ENCODE data around the gene ASIC3.
"Not testable (repeated sequence)": the region's sequence is repeated elsewhere in the genome, so short reads cannot be mapped to it uniquely, and the experiment has no call there.

ASIC3 gene

DNA sequence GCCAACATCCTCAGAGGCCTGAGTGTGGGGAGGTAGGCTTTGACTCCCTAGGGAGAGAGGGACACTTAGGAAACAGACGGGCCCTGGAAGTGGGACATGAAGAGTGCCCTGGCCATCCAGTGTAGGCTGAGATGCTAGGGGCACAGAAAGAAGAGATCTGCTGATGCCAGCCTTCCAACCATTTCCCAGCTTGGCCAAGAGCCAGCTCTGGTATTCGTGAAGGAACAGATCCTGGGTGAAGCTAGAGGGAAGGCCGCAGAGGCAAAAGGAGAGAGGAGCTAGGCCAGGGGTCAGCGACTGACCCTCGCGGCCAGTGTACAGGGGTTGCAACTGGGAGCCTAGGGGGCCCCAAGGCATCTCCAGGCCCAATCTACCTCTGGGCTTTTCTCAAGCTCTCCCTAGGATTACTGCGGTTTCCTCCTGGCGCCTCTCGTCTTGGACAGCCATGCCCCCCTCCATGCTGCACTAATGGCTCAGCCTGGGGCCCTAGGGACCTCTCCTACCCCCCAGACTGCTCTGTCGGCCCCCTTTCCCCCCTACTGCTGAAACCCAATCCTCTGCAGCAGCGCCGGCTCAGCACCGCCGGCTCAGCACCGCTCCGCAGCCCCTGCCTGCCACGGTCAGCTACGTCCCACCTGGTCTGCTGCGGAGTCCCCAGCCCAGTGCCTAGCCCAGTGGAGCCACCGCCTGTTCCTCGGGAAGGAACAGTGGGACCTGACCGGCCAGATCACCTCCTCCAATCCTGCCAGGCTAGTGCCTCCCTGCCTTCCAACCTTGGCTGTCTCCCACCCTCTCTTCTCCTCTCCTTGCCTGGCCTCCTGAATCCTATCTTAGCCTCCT lies at the start of gene ASIC3:
Gene ASIC3, plus strand, starts transcription at position 556 of the 840 bp plus-strand sequence. CDS start 355 bp downstream, outside the sequence.
- no peak for DNase-seq (ENCODE audit: low read depth in 2 of 2)

DNA sequence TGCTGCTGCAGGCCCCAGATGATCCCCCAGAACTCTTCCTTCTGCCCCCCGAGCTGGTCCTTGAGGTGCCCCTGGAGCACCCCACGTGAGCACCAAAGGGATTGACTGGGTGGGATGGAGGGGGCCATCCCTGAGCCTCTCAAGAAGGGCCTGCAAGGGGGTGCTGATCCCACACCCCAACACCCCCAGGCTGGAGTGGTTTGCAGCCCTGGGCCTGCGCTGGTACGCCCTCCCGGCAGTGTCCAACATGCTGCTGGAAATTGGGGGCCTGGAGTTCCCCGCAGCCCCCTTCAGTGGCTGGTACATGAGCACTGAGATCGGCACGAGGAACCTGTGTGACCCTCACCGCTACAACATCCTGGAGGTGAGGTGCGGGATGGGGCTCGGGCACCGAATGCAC lies 49.3 kb upstream of the ASIC3 start:
- no peak for DNase-seq (ENCODE audit: low read depth in 2 of 2)

DNA sequence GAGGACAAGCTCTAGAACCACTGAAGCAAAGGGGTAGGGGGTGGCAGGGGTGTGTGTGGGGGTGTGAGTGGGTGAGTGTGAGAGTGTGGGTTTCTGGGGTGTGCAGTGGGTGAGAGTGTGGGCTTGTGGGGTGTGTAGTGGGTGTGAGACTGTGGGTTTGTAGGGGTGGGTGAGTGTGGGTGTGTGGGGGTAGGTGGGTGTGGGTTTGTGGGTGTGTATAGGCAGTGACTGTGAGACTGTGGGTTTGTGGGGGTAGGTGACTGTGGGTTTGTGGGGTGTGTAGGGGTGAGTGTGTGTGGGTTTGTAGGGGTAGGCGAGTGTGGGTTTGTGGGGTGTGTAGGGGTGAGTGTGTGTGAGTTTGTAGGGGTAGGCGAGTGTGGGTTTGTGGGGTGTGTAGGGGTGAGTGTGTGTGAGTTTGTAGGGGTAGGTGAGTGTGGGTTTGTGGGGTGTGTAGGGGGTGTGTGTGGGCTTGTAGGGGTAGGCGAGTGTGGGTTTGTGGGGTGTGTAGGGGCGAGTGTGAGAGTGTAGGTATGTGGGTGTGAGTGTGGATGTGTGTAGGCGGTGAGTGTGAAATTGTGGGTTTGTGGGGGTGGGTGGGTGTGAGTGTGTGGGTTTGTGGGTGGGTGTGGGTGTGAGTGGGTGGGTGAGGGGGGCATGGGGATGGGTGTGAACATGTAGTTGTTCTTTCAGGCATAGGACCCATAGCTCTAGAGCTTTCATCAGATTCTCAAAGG lies 48.7 kb upstream of the ASIC3 start:
- no peak for DNase-seq (ENCODE audit: low read depth in 2 of 2)

DNA sequence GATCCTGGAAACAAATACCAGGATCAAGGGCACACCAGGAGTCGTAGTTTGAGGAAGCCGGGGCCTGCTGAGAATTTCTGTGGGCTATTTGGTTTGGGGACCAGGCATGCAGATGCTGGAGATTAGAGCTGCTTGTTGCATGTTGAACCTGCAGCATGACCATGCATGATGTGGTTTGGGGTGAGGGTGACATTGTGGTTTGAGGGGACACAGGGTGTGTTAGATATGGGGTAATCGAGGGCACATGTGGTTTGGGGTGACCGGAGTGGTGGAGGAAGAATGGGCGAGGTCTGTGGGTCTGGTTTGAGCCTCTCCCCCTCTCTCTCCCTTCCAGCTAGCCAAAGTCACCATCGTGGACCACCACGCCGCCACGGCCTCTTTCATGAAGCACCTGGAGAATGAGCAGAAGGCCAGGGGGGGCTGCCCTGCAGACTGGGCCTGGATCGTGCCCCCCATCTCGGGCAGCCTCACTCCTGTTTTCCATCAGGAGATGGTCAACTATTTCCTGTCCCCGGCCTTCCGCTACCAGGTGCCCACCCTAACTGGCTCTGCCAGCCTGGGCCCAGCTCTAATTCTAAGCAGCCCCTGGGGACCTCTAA lies 47.3 kb upstream of the ASIC3 start:
- DNase-seq (ENCODE audit: low read depth in 2 of 2): no peak

DNA sequence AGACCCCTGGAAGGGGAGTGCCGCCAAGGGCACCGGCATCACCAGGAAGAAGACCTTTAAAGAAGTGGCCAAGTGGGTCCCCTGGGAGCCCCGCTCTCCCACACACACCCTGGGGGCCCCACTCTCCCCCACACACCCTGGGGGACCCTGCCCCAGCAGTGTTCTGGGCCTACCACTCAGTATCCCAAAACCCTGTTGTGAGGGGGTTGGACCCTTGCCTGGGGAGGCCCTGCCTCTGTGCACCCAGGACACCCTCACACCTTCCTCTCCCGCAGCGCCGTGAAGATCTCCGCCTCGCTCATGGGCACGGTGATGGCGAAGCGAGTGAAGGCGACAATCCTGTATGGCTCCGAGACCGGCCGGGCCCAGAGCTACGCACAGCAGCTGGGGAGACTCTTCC lies 46.8 kb upstream of the ASIC3 start:
- DNase-seq (ENCODE audit: low read depth in 2 of 2): no peak

DNA sequence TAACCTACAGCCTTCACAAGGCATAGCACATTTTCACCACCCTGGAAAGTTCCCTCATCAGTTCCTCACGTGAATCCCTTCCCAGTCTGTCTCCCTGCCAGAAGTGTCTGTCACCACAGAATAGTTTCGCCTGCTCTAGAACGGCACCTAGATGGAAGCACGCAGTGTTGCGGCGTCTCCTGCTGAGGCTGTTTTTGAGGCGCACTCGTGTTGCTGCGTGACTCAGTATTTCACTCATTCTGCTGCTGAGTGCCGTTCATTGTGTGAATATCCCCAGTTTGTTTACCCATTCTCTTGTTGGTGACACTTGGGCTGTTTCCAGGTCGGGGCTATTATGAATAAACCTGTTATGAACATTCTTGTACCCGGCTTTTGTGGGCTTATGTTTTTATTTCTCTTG lies 44.8 kb upstream of the ASIC3 start:
- DNase-seq (ENCODE audit: low read depth in 2 of 2): no peak

DNA sequence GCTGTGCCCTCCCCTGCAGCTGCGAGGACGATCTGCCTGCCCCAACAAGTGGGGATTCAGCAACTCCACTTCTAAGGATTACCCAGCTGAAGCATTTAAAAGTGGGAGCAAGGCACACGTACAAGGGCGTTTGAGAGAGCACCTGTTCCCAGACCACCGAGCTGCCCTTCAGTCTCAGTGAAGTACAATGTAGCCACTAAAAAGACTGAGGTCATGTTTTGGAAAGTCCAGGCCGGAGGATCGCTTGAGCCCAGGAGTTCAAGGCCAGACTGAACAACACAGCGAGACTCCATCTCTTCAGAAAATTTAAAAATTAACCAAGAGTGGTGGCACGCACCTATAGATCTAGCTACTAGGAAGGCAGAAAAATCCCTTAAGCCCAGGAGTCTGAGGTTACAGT lies 42.8 kb upstream of the ASIC3 start:
- no peak for DNase-seq (ENCODE audit: low read depth in 2 of 2)

DNA sequence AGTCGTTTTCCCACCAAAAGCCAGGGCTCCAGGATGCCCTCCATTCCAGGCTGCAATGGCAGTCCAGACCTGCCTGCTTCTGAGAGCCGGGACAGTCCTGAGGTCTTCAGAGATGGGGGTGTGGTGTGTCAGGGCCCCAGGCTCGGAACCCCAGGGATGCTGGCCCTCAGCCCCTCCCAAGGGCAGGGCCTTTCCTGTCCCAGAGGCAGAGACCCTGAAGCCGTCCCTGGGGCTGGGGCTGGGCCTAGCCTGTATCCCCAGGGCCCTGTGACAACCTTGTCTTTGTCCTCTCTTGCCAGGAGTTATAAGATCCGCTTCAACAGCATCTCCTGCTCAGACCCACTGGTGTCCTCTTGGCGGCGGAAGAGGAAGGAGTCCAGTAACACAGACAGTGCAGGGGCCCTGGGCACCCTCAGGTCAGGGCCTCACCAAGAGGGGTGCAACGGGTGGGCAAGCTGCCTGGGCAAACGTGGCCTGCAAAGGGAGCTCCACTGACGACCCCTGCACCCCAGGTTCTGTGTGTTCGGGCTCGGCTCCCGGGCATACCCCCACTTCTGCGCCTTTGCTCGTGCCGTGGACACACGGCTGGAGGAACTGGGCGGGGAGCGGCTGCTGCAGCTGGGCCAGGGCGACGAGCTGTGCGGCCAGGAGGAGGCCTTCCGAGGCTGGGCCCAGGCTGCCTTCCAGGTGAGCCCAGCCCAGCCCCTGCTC lies 41.6 kb upstream of the ASIC3 start:
- DNase-seq (ENCODE audit: low read depth in 2 of 2): no peak

DNA sequence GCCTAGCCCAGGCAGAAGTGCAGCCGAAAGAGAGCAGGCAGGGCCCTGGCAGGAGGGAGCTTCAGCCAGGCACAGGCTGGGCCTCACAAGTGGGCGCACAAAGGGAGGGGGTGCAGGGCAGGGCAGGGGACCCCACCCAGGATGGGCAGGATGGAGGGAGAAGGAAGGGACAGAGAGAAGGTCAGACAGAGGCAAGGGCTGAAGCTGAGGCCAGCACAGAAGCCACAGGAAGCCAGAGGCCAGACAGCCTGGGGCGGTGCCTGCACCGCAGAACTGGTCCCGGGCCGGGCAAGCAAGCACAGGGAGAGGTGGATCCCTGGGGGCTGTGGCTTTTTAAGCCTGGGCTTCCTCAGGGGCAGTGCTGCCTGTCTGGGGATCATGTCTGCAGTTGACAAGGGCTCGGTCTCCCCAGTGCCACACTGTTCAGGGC lies 40.8 kb upstream of the ASIC3 start:
- DNase-seq (ENCODE audit: low read depth in 2 of 2): no peak

DNA sequence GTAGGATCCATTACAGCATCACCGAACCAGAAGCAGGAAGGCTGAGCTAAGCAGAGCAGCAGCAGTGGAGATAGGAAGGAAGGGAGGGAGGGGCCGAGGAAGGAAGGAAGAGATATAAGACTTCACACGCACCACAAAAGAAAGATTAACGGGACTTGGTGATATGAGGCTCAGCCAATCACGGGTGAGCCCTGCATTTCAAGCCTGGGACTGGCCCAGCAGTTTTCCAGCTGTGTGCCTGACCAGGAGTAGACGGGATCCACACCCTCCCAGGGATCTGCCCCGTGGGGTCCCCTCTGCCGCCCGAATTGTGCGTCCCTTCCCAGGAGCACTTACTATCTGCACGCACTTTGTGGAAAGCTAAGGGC lies 40.2 kb upstream of the ASIC3 start:
- no peak for DNase-seq (ENCODE audit: low read depth in 2 of 2)

DNA sequence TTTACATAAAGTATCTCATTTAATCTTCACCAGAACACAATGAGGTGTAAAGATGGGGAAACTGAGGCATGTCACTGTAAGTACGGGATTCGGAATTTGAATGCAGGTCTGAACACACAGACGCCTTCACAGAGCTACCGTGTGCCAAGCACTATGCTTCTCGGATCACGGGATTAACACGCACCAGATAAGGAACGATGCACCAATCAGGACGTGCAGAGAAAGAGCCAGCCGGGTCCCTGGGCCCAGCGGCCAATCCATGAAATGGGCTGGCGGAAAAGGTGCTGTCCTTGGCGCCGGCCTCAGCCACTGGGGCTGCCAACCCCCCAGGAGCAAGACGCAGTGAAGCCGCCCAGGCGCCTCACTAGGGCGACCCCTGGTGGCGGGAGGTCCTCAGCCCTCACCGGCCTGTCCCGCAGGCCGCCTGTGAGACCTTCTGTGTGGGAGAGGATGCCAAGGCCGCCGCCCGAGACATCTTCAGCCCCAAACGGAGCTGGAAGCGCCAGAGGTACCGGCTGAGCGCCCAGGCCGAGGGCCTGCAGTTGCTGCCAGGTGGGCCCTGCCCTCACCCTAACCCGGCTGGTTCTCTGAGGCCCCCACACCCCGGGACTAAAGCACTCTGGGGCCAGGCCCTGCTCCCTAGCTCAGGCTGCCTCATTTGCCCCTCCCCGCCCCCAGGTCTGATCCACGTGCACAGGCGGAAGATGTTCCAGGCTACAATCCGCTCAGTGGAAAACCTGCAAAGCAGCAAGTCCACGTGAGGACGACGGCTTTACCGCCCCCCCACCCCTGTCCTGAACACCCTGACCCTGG lies 39.6 kb upstream of the ASIC3 start:
- peak; percentile 70 to 85 for DNase-seq (ENCODE audit: low read depth in 2 of 2)

DNA sequence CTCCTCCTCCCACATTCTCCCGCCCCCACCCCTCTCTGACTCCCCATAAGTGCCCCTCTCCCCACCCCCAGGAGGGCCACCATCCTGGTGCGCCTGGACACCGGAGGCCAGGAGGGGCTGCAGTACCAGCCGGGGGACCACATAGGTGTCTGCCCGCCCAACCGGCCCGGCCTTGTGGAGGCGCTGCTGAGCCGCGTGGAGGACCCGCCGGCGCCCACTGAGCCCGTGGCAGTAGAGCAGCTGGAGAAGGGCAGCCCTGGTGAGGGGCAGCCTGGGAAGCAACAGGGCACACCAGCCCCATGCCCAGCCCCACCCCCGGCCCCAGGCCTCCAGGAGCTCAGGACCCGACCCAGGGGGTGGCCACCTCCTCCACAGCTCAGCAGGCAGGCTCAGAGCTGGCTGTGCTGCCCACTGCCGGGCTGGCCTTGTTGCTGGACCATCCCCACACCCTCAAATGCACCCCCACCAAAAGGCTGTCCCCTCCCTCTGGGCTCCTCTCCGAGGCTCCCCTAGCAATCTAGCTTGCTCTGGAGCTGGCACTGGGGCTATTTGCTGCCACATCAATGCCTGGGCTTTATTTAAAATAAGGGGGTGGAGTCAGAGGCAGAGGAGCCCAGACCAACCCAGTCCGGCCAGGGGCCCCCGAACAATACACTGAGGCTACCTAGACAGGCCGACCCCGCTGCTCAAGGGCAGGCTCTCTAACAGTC lies 38.8 kb upstream of the ASIC3 start:
- no peak for DNase-seq (ENCODE audit: low read depth in 2 of 2)

DNA sequence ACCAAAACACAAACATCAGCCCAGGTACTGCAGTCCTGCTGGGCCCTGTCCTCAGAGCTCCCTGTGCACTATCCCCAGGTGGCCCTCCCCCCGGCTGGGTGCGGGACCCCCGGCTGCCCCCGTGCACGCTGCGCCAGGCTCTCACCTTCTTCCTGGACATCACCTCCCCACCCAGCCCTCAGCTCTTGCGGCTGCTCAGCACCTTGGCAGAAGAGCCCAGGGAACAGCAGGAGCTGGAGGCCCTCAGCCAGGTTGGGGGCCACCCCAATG lies 38.4 kb upstream of the ASIC3 start:
- DNase-seq (ENCODE audit: low read depth in 2 of 2): no peak

DNA sequence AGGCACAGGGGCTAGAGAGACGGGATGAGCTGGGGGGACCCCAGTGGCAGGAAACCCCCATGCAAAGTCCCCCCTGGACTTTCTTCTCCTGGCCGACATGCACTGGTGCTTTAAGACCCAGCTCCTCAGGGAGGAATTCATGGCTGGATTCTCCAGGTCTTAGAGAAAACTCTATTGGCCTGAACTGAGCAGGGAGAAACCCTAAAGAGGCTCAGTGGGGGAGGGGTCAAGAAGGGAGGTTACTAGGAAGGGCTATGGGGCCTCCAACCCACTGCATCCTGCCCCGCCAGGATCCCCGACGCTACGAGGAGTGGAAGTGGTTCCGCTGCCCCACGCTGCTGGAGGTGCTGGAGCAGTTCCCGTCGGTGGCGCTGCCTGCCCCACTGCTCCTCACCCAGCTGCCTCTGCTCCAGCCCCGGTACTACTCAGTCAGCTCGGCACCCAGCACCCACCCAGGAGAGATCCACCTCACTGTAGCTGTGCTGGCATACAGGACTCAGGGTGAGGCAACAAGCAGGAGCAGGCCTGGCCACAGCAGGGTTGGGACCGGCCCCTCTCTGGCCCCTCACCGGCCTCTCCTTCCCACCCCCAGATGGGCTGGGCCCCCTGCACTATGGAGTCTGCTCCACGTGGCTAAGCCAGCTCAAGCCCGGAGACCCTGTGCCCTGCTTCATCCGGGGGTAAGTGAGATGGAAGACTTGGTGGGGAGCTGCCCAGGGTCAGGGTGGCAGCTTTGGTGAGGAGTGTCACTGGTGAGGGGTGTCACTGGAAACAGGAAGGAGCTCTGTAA lies 37.8 kb upstream of the ASIC3 start:
- no peak for DNase-seq (ENCODE audit: low read depth in 2 of 2)

DNA sequence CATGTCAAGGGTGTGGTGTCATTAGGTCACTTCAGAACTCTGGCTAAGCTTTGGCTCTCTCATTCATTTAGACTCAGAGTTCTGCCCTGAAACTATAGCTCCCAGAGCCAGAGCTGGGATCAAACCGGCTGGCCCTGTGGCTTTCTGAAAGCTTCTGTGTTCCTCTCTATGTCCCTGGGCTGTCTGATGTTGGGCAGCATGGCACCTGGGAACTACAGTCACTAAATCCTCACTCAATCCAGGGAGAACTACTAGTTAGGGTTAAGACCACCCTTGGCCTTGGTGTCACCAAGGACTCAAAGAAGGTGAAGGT lies 37.3 kb upstream of the ASIC3 start:
- DNase-seq (ENCODE audit: low read depth in 2 of 2): no peak

DNA sequence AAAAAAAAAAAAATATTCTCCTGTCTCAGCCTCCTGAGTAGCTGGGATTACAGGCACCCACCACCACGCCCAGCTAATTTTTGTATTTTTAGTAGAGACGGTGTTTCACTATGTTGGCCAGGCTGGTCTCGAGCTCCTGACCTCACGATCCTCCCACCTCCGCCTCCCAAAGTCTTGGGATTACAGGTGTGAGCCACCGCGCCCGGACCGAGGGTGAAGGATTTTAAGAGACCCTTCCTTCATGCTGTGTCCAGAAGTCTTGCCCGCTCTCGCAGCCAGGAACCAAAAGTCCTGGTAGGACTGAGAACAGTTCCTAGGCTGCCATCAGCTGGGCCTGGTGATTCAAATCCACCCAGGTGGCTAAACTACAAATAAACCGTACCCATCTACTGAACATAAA lies 36.7 kb upstream of the ASIC3 start:
- DNase-seq (ENCODE audit: low read depth in 2 of 2): not testable (repeated sequence)

DNA sequence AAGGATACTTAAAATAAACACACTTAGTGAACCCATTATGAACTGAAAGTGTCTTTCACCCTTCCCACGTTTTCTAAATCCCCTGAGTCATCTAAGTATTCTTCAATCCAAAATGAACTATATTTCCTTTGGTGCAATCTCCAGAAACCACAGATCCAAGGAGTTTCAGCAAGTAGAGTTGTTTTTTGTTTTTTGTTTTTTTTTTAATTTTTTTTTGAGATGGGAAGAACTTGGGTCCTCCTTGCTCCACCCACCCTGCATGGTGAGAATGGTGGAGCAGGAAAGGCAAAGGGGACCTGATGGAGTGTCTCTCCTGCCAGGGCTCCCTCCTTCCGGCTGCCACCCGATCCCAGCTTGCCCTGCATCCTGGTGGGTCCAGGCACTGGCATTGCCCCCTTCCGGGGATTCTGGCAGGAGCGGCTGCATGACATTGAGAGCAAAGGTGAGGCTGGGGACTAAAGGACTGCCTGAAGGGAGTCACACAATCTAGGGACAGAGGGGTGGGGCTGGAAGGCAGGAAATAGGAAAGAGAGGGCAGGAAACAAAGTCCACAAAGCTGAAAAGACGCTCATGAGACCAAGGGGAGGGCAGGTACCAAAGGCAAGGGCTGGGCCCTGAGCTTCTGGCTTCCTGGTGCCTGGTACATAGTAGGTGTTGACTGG lies 36.2 kb upstream of the ASIC3 start:
- DNase-seq (ENCODE audit: low read depth in 2 of 2): no peak

DNA sequence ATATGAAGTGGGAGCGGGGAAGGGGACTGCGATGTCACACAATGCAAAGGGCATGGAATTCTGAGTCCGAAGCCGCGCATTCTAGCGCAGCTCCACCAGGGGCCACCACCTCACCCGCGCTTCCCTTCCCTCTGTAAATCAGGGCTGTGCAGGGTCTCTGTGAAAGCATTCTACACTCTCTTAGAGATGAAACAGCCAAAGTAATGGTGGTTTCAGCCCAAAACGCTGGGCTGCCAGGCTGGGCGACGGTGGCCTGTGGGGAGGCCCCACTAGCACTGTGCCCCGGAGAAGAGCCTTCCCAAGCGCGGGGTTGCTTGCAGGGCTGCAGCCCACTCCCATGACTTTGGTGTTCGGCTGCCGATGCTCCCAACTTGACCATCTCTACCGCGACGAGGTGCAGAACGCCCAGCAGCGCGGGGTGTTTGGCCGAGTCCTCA lies 35.4 kb upstream of the ASIC3 start:
- DNase-seq (ENCODE audit: low read depth in 2 of 2): no peak

DNA sequence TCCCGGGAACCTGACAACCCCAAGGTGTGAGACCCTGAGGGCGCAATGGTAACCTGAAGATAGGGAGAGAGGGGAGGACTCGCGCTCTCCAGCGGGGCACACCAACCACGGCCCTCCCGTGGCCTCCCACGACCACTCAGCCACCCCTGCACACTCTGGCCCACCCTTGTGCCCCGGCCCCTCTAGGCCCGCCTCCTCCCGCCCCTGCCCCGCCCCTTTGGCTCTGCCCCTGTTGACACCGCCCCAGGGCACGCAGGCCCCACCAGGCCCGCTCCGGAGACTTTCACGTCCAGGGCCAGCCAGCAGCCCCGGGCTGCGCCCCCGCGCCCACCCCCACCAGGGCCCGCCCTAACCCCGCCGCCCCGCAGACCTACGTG lies 35.0 kb upstream of the ASIC3 start:
- DNase-seq (ENCODE audit: low read depth in 2 of 2): no peak
